HepG2 (cell line): ENCODE measurements around the gene PRR30. TPM values are rescaled to one million over a fixed set of nuclear protein-coding genes. Genes with fewer than 3 reads are reported as not detected.

Experiments
- BRCA1 ChIP-seq: sonication (generic); formaldehyde crosslinking; IDR thresholded peaks from 2 replicates; pipeline ENCODE4 v1.4.0; 2020; ENCODE audit warnings: missing genetic modification reagents
- BRF2 ChIP-seq: sonication (generic); formaldehyde crosslinking; IDR thresholded peaks from 2 replicates; pipeline ENCODE4 v1.8.1; 2022; ENCODE audit warnings: mild to moderate bottlenecking, missing genetic modification reagents
- CREM ChIP-seq, 2 experiments: sonication (generic) in 1 of 2; formaldehyde crosslinking in 1 of 2; IDR thresholded peaks; 2 replicates each; pipeline versions ENCODE4 v1.4.0 to v1.6.1; 2016 to 2020; ENCODE audit warnings: antibody characterized with exemption in 1 of 2, mild to moderate bottlenecking in 1 of 2, missing genetic modification reagents in 1 of 2
- GATA4 ChIP-seq: sonication (generic); IDR thresholded peaks from 2 replicates; pipeline ENCODE4 v1.6.1; 2016; ENCODE audit warnings: antibody characterized with exemption, low read depth, borderline replicate concordance
- HMG20B ChIP-seq: conservative IDR thresholded peaks from 2 replicates; pipeline ENCODE4 v1.6.1; 2016; ENCODE audit warnings: missing genetic modification reagents, missing compliant biosample characterization
- HNF4G ChIP-seq, 2 experiments: sonication (generic) in 1 of 2; formaldehyde crosslinking in 1 of 2; IDR thresholded peaks; 2 replicates each; pipeline versions ENCODE4 v1.4.0 to v1.6.1; 2011 to 2020; ENCODE audit warnings: borderline replicate concordance in 2 of 2, low read depth in 2 of 2, mild to moderate bottlenecking in 2 of 2, low read length in 1 of 2, missing genetic modification reagents in 1 of 2, moderate library complexity in 1 of 2
- HNRNPK ChIP-seq: fragments of 200-400 bp; formaldehyde crosslinking; IDR thresholded peaks from 2 replicates; pipeline ENCODE4 v1.6.1; 2018; ENCODE audit warnings: low read length, low read depth, moderate library complexity, mild to moderate bottlenecking; ENCODE audit not compliant: poor library complexity, severe bottlenecking
- IRF9 ChIP-seq: sonication (generic); formaldehyde crosslinking; IDR thresholded peaks from 2 replicates; pipeline ENCODE4 v1.8.0; 2022; ENCODE audit warnings: missing genetic modification reagents, mild to moderate bottlenecking, borderline replicate concordance
- JUNB ChIP-seq: sonication (generic); formaldehyde crosslinking; IDR thresholded peaks from 2 replicates; pipeline ENCODE4 v1.8.0; 2022; ENCODE audit warnings: missing genetic modification reagents, mild to moderate bottlenecking, borderline replicate concordance
- MEF2D ChIP-seq: sonication (generic); formaldehyde crosslinking; IDR thresholded peaks from 2 replicates; pipeline ENCODE4 v1.5.1; 2020; ENCODE audit warnings: mild to moderate bottlenecking, missing genetic modification reagents
- MIER3 ChIP-seq: IDR thresholded peaks from 2 replicates; pipeline ENCODE4 v1.6.1; 2016; ENCODE audit warnings: missing compliant biosample characterization, borderline replicate concordance
- NFE2 ChIP-seq: sonication (generic); formaldehyde crosslinking; IDR thresholded peaks from 2 replicates; pipeline ENCODE4 v1.4.0; 2020; ENCODE audit warnings: missing genetic modification reagents
- TARDBP ChIP-seq: sonication (generic); formaldehyde crosslinking; IDR thresholded peaks from 2 replicates; pipeline ENCODE4 v1.8.0; 2022; ENCODE audit warnings: mild to moderate bottlenecking, missing genetic modification reagents
- TEAD2 ChIP-seq: sonication (generic); formaldehyde crosslinking; IDR thresholded peaks from 2 replicates; pipeline ENCODE4 v1.9.0; 2021; ENCODE audit warnings: missing genetic modification reagents
- TGIF2 ChIP-seq: IDR thresholded peaks from 2 replicates; pipeline ENCODE4 v1.6.1; 2016; ENCODE audit warnings: control low read depth, missing compliant biosample characterization
- ZBTB25 ChIP-seq: IDR thresholded peaks from 2 replicates; pipeline ENCODE4 v1.6.1; 2018; ENCODE audit warnings: missing genetic modification reagents
- ZKSCAN1 ChIP-seq: fragments of 150-350 bp; IDR thresholded peaks from 2 replicates; pipeline ENCODE4 v1.6.1; 2014; ENCODE audit warnings: low read length
- ZKSCAN8 ChIP-seq: IDR thresholded peaks from 2 replicates; pipeline ENCODE4 v1.6.1; 2016; ENCODE audit warnings: borderline replicate concordance, missing genetic modification reagents, missing compliant biosample characterization
- ZNF296 ChIP-seq: sonication (generic); formaldehyde crosslinking; conservative IDR thresholded peaks from 2 replicates; pipeline ENCODE4 v1.5.0; 2020; ENCODE audit warnings: mild to moderate bottlenecking, missing genetic modification reagents
- ZNF367 ChIP-seq: sonication (generic); formaldehyde crosslinking; IDR thresholded peaks from 2 replicates; pipeline ENCODE4 v1.4.0; 2020; ENCODE audit warnings: missing genetic modification reagents, borderline replicate concordance
- ZNF615 ChIP-seq: sonication (generic); formaldehyde crosslinking; IDR thresholded peaks from 2 replicates; pipeline ENCODE4 v1.5.0; 2020; ENCODE audit warnings: mild to moderate bottlenecking, missing genetic modification reagents, borderline replicate concordance
- ZNF775 ChIP-seq: sonication (generic); formaldehyde crosslinking; IDR thresholded peaks from 2 replicates; pipeline ENCODE4 v1.4.0; 2020; ENCODE audit warnings: missing genetic modification reagents, mild to moderate bottlenecking, moderate library complexity, borderline replicate concordance
- polyA plus RNA-seq, 8 experiments: library from polyadenylated mRNA; depleted of rRNA in 3 of 8; stranded (reverse) in 7 of 8; unstranded in 1 of 8; fragments of >200 nt; fragmentation: Illumina TruSeq in 4 of 8; extraction: Trizol in 4 of 8; gene quantifications; 2 replicates each; pipeline versions ENCODE4 v1.2.1 to v1.2.3, GENCODE V29; 2011 to 2016; ENCODE audit warnings: low read depth in 4 of 8, missing spikeins in 1 of 8, mixed read lengths in 1 of 8; ENCODE audit not compliant: insufficient read depth in 1 of 8
- total RNA-seq, 5 experiments: library from RNA; depleted of rRNA; stranded (reverse); fragments of >200 nt; fragmentation: Illumina TruSeq; extraction: Trizol; gene quantifications; 2 replicates each; pipeline ENCODE4 v1.2.3, GENCODE V29; 2016; ENCODE audit warnings: low read depth in 1 of 5
- TF ChIP-seq, protein P1 (sequence below): sonication (generic); formaldehyde crosslinking; IDR thresholded peaks from 2 replicates; pipeline ENCODE4 v1.8.1; 2023; ENCODE audit warnings: missing genetic modification reagents, inconsistent platforms, borderline replicate concordance
- TF ChIP-seq, protein P2 (sequence below): sonication (generic); formaldehyde crosslinking; IDR thresholded peaks from 2 replicates; pipeline ENCODE4 v1.9.0; 2022; ENCODE audit warnings: low read depth, missing genetic modification reagents

Gene PRR30
- total and polyA plus RNA-seq, 2 of the 13 experiments (the other 11 are each of a cell fraction or from before 2014, with no cell fraction given) = not detected

DNA sequence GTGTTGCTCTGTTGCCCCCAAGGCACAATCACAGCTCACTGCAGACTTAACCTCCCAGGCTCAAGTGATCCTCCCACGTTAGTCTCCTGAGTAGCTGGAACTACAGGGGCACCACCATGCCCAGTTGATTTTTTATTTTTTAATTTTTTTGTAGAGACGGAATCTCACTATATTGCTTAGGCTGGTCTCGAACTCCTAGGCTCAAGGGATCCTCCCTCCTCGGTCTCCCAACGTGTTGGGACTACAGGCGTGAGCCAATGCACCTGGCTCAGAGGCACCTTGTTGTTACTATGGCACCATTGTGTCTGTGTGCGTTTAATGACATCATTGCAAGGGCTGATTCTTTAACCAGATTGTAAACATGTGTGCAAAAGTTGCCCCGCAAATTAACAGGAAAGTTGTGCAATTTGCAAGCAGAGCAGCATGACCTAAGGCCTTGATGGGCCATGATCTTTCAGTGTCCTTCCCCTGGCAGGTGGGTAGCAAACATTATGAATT, 32.2 kb upstream of the PRR30 start (continued):
- TF ChIP-seq ZBTB25 (CRISPR knock-in tag) = peak; percentile 80; the same call in 1 of the 2 replicates
- peak; percentile 98 for TF ChIP-seq ZKSCAN8 (CRISPR knock-in tag)
- peak; percentile 70; the same call in 1 of the 2 replicates for TF ChIP-seq HMG20B
- TF ChIP-seq, protein P1, sequence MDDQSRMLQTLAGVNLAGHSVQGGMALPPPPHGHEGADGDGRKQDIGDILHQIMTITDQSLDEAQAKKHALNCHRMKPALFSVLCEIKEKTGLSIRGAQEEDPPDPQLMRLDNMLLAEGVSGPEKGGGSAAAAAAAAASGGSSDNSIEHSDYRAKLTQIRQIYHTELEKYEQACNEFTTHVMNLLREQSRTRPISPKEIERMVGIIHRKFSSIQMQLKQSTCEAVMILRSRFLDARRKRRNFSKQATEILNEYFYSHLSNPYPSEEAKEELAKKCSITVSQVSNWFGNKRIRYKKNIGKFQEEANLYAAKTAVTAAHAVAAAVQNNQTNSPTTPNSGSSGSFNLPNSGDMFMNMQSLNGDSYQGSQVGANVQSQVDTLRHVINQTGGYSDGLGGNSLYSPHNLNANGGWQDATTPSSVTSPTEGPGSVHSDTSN (CRISPR knock-in tag) = no peak
- no peak for TF ChIP-seq HNRNPK
- TF ChIP-seq ZKSCAN1 = peak; percentile 76
- TF ChIP-seq ZNF367 (CRISPR knock-in tag) = no peak
- TF ChIP-seq, protein P2, sequence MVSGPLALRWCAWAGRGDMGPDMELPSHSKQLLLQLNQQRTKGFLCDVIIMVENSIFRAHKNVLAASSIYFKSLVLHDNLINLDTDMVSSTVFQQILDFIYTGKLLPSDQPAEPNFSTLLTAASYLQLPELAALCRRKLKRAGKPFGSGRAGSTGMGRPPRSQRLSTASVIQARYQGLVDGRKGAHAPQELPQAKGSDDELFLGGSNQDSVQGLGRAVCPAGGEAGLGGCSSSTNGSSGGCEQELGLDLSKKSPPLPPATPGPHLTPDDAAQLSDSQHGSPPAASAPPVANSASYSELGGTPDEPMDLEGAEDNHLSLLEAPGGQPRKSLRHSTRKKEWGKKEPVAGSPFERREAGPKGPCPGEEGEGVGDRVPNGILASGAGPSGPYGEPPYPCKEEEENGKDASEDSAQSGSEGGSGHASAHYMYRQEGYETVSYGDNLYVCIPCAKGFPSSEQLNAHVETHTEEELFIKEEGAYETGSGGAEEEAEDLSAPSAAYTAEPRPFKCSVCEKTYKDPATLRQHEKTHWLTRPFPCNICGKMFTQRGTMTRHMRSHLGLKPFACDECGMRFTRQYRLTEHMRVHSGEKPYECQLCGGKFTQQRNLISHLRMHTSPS (CRISPR knock-in tag) = no peak
- no peak for TF ChIP-seq JUNB (CRISPR knock-in tag)
- TF ChIP-seq NFE2 (CRISPR knock-in tag) = no peak
- TF ChIP-seq IRF9 = peak; percentile 66; the same call in 1 of the 2 replicates
- no peak for TF ChIP-seq ZNF296 (CRISPR knock-in tag)
- peak; percentile 74 for TF ChIP-seq MEF2D (CRISPR knock-in tag)
- peak; percentile 99; the same call in 1 of the 2 replicates for TF ChIP-seq MIER3 (CRISPR knock-in tag)
- TF ChIP-seq TARDBP = peak; percentile 94; the same call in 1 of the 2 replicates
- peak; percentile 81 for TF ChIP-seq CREM (IDR thresholded peaks at IDR 0.05)
- TF ChIP-seq CREM (CRISPR knock-in tag; IDR thresholded peaks at IDR 0.05) = no peak
- TF ChIP-seq ZNF615 = no peak
- TF ChIP-seq BRCA1 = peak; percentile 80; the same call in 1 of the 2 replicates
- peak; percentile 92; the same call in 1 of the 2 replicates for TF ChIP-seq TGIF2 (CRISPR knock-in tag)
- TF ChIP-seq HNF4G (IDR thresholded peaks at IDR 0.05; ENCODE audit: borderline replicate concordance, low read depth, low read length) = no peak
- peak; percentile 58; the same call in 1 of the 2 replicates for TF ChIP-seq HNF4G (CRISPR knock-in tag; IDR thresholded peaks at IDR 0.05; ENCODE audit: borderline replicate concordance, low read depth)
- no peak for TF ChIP-seq ZNF775
- TF ChIP-seq BRF2 (CRISPR knock-in tag) = no peak
- TF ChIP-seq TEAD2 (CRISPR knock-in tag) = no peak
- peak; percentile 56; the same call in 1 of the 2 replicates for TF ChIP-seq GATA4
